Endothelial cell of umbilical vein (primary cell): ENCODE data around the gene HTR3A.

Experiments used
- EZH2 ChIP-seq: IDR thresholded peaks from 2 replicates; pipeline ENCODE4 v1.6.1; 2012; ENCODE audit warnings: borderline replicate concordance, low read depth, mild to moderate bottlenecking, moderate library complexity, low read length, inconsistent platforms; ENCODE audit not compliant: severe bottlenecking
- JUN ChIP-seq: IDR thresholded peaks from 2 replicates; pipeline ENCODE4 v1.6.1; 2011; ENCODE audit warnings: borderline replicate concordance, low read depth; ENCODE audit not compliant: insufficient read length, insufficient read depth
- POLR2A ChIP-seq: IDR thresholded peaks from 2 replicates; pipeline ENCODE4 v1.6.1; 2012; ENCODE audit warnings: low read depth, mild to moderate bottlenecking, control low read depth, low read length
- POLR2AphosphoS5 ChIP-seq: IDR thresholded peaks from 2 replicates; pipeline ENCODE4 v1.6.1; 2012; ENCODE audit warnings: low read depth, mild to moderate bottlenecking, control low read depth, low read length, moderate library complexity; ENCODE audit not compliant: insufficient read depth
- TF ChIP-seq, protein P1 (sequence below), 2 donors: IDR thresholded peaks; 1 replicate in 1 of 2; 2 replicates in 1 of 2; pipeline ENCODE4 v1.5.1; 2011; ENCODE audit warnings: low read length in 2 of 2, mild to moderate bottlenecking in 2 of 2, moderate library complexity in 2 of 2, control low read depth in 1 of 2, inconsistent platforms in 1 of 2, low read depth in 1 of 2; ENCODE audit not compliant: insufficient read depth in 1 of 2; ENCODE audit errors: extremely low read depth in 1 of 2
- TF ChIP-seq, protein P2 (sequence below): IDR thresholded peaks from 2 replicates; pipeline ENCODE4 v1.6.1; 2011; ENCODE audit not compliant: insufficient read depth, insufficient read length

DNA sequence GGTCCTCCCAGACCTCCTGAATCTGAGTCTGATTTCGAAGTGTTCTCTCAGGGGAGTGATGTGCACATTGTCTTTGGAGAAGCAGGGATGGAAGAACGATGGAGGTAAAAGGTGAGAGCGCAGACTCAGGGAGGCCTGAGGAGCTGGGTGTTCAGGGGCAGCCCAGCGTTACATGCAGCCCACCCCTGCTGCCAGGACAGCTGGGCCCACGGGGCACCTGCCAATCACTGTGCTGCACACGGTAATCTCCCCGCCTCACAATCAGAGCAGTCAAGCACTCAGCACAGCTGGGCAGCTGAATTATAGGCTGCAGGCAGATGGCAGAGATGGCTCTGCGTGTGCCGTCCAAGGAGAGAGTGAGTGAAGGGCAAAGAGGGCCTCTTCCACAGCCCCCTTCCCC is 17.9 kb upstream of the HTR3A start:
- TF ChIP-seq, protein P1, sequence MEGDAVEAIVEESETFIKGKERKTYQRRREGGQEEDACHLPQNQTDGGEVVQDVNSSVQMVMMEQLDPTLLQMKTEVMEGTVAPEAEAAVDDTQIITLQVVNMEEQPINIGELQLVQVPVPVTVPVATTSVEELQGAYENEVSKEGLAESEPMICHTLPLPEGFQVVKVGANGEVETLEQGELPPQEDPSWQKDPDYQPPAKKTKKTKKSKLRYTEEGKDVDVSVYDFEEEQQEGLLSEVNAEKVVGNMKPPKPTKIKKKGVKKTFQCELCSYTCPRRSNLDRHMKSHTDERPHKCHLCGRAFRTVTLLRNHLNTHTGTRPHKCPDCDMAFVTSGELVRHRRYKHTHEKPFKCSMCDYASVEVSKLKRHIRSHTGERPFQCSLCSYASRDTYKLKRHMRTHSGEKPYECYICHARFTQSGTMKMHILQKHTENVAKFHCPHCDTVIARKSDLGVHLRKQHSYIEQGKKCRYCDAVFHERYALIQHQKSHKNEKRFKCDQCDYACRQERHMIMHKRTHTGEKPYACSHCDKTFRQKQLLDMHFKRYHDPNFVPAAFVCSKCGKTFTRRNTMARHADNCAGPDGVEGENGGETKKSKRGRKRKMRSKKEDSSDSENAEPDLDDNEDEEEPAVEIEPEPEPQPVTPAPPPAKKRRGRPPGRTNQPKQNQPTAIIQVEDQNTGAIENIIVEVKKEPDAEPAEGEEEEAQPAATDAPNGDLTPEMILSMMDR (IDR thresholded peaks at IDR 0.05; ENCODE audit: extremely low read depth in 1 of 2, insufficient read depth in 1 of 2, low read depth in 1 of 2, low read length in 2 of 2) = no peak
- TF ChIP-seq POLR2AphosphoS5 (no peak), EZH2 (no peak), JUN (no peak), POLR2A (no peak)
- TF ChIP-seq, protein P2, sequence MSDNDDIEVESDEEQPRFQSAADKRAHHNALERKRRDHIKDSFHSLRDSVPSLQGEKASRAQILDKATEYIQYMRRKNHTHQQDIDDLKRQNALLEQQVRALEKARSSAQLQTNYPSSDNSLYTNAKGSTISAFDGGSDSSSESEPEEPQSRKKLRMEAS = no peak
